GM12873 (cell line): Measurements from ENCODE around the gene KRT77.

Experiments
- CTCF ChIP-seq: IDR thresholded peaks from 2 replicates; pipeline ENCODE4 v1.5.1; 2012; ENCODE audit warnings: low read depth, mild to moderate bottlenecking, moderate library complexity, low read length, control low read depth; ENCODE audit not compliant: insufficient read depth; ENCODE audit errors: missing control alignments

Gene KRT77

GRCh38 chr12:52655251-52655650 is 48.1 kb downstream of the KRT77 start:
- TF ChIP-seq CTCF: no peak

- no peak for TF ChIP-seq CTCF
Measured at GRCh38 chr12:52651726-52652261, 51.5 kb downstream of the KRT77 start, which contains the start of gene KRT2. TSS of gene KRT2 (minus strand) at chr12:52652211. CDS start at chr12:52652142, 69 bp downstream.

GRCh38 chr12:52650520-52651081 is 52.7 kb downstream of the KRT77 start:
- no peak for TF ChIP-seq CTCF

- no peak for TF ChIP-seq CTCF
Measured at GRCh38 chr12:52649066-52649465, 54.3 kb downstream of the KRT77 start.

- TF ChIP-seq CTCF: no peak
Measured at GRCh38 chr12:52648012-52648550, 55.2 kb downstream of the KRT77 start.

- TF ChIP-seq CTCF: no peak
Measured at GRCh38 chr12:52647601-52648000, 55.7 kb downstream of the KRT77 start.

- no peak for TF ChIP-seq CTCF
Measured at GRCh38 chr12:52646613-52647012, 56.7 kb downstream of the KRT77 start.
